GM12878 (cell line): ENCODE results near the gene RPRD1B. TPM values are rescaled to one million over a fixed set of nuclear protein-coding genes. Genes with fewer than 3 reads are reported as not detected.

Experiments used
- ASH2L ChIP-seq: fragments of 300-600, 200-600 bp; sonication (generic); IDR thresholded peaks from 2 replicates; pipeline ENCODE4 v1.6.1; 2017; ENCODE audit warnings: low read depth, mild to moderate bottlenecking, borderline replicate concordance
- MYB ChIP-seq: fragments of 150-350 bp; IDR thresholded peaks from 2 replicates; pipeline ENCODE4 v1.6.1; 2014; ENCODE audit warnings: mild to moderate bottlenecking, low read depth, low read length, borderline replicate concordance
- SMARCA5 ChIP-seq: fragments of 450-650 bp; IDR thresholded peaks from 2 replicates; pipeline ENCODE4 v1.6.1; 2017; ENCODE audit warnings: mild to moderate bottlenecking
- SP1 ChIP-seq: IDR thresholded peaks from one replicate; pipeline ENCODE4 v1.6.1; 2011; ENCODE audit warnings: low read depth, low read length
- polyA plus RNA-seq, 11 experiments: library from polyadenylated mRNA; depleted of rRNA in 4 of 11; unstranded in 6 of 11; stranded (reverse) in 5 of 11; fragments of >200 nt; fragmentation: Nextera tagmentation in 4 of 11; fragmentation: Illumina TruSeq in 1 of 11; extraction: Ambion mirVana in 4 of 11; extraction: Trizol in 1 of 11; gene quantifications; 1 replicate in 1 of 11; 2 replicates in 10 of 11; pipeline versions ENCODE4 v1.2.1 to v1.2.3, GENCODE V29; 2011 to 2016; ENCODE audit warnings: inconsistent platforms in 2 of 11, missing spikeins in 2 of 11, low read depth in 1 of 11
- total RNA-seq, 4 experiments: library from RNA; depleted of rRNA in 3 of 4; stranded (reverse); fragments of >200 nt in 3 of 4; fragmentation: Illumina TruSeq in 1 of 4; extraction: Trizol in 1 of 4; gene quantifications; 2 replicates each; pipeline versions ENCODE4 v1.2.1 to v1.2.3, GENCODE V29; 2013 to 2021
- TF ChIP-seq, protein P1 (sequence below): IDR thresholded peaks from 2 replicates; pipeline ENCODE4 v1.6.1; 2012; ENCODE audit warnings: low read depth, low read length, improper control_type of control experiment
- TF ChIP-seq, protein P2 (sequence below): fragments of 450-650 bp; IDR thresholded peaks from 2 replicates; pipeline ENCODE4 v1.6.1; 2017; ENCODE audit warnings: low read depth, mild to moderate bottlenecking, moderate library complexity
- TF ChIP-seq, protein P3 (sequence below): fragments of 450-650 bp; IDR thresholded peaks from 2 replicates; pipeline ENCODE4 v1.6.1; 2017; ENCODE audit warnings: mild to moderate bottlenecking, low read depth, inconsistent platforms; ENCODE audit not compliant: poor library complexity, severe bottlenecking

The RPRD1B gene
- total and polyA plus RNA-seq, 10 of the 15 experiments (the other 5 are each of a cell fraction or from before 2014, with no cell fraction given) = 5.2 to 40.2 (median 30.0) TPM

DNA sequence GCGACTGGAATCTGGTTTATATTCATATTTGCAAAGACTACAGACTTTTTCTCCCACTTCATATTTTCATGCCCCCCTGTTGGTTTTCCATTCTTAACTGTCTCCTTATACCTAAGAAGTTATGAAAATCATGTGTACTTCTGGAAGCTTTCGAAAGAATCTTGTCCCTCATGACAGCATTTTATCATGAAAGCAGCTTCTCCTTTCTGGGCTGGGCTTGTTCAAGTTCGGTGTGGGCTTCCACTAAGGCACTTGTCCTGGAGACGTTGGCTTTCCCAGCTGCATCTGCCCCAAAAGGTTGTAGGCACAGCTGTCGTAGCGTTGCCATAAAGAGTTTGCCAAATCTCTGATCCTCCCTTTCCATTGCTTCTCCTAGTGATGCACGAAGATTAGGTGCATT is 56.5 kb downstream of the RPRD1B start (continued):
- TF ChIP-seq, protein P1, sequence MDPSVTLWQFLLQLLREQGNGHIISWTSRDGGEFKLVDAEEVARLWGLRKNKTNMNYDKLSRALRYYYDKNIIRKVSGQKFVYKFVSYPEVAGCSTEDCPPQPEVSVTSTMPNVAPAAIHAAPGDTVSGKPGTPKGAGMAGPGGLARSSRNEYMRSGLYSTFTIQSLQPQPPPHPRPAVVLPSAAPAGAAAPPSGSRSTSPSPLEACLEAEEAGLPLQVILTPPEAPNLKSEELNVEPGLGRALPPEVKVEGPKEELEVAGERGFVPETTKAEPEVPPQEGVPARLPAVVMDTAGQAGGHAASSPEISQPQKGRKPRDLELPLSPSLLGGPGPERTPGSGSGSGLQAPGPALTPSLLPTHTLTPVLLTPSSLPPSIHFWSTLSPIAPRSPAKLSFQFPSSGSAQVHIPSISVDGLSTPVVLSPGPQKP = no peak
- TF ChIP-seq, protein P2, sequence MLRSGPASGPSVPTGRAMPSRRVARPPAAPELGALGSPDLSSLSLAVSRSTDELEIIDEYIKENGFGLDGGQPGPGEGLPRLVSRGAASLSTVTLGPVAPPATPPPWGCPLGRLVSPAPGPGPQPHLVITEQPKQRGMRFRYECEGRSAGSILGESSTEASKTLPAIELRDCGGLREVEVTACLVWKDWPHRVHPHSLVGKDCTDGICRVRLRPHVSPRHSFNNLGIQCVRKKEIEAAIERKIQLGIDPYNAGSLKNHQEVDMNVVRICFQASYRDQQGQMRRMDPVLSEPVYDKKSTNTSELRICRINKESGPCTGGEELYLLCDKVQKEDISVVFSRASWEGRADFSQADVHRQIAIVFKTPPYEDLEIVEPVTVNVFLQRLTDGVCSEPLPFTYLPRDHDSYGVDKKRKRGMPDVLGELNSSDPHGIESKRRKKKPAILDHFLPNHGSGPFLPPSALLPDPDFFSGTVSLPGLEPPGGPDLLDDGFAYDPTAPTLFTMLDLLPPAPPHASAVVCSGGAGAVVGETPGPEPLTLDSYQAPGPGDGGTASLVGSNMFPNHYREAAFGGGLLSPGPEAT = no peak
- TF ChIP-seq, protein P3, sequence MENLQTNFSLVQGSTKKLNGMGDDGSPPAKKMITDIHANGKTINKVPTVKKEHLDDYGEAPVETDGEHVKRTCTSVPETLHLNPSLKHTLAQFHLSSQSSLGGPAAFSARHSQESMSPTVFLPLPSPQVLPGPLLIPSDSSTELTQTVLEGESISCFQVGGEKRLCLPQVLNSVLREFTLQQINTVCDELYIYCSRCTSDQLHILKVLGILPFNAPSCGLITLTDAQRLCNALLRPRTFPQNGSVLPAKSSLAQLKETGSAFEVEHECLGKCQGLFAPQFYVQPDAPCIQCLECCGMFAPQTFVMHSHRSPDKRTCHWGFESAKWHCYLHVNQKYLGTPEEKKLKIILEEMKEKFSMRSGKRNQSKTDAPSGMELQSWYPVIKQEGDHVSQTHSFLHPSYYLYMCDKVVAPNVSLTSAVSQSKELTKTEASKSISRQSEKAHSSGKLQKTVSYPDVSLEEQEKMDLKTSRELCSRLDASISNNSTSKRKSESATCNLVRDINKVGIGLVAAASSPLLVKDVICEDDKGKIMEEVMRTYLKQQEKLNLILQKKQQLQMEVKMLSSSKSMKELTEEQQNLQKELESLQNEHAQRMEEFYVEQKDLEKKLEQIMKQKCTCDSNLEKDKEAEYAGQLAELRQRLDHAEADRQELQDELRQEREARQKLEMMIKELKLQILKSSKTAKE = no peak
- TF ChIP-seq ASH2L = no peak
- no peak for TF ChIP-seq SMARCA5
- no peak for TF ChIP-seq SP1
- TF ChIP-seq MYB = no peak
